Measurements from ENCODE around the gene TACR1.

DNA sequence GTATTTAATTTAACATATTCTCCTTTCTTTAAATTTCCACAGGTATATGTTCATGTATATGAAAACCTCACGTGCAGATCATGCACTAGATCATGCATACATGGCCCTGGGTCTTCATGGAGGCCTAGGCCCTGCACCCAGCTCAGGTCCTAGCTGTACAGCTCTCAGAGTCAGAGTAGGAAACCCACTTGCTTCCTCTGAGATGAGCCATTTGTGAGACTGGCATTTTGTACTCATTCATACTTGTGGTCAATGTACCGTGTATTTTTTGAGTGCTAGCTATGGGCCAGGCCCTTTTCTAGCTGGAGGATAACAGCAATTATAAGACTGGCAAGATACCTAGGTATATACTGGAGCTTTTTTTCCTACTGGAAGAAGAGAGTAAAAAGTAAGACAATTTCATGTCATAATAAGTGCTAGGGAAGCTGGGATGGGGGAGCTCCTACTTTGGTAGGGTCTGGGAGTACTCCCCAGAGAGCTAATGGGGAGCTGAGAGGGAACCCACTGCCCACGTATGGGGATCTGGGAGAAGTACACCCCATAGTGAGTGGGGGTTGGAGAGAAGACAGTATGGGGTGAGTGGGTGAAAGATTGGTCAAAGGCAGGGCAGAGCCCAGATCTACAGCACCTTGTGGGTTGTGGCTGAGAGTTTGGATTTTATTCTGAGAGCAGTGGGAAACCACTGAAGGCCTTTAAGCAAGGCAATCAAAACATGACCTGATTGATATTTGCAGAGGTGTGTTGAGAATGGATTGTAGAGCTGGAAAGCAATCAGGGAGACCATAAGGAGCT lies 168.9 kb downstream of the TACR1 start:
- TF ChIP-seq, protein P1, sequence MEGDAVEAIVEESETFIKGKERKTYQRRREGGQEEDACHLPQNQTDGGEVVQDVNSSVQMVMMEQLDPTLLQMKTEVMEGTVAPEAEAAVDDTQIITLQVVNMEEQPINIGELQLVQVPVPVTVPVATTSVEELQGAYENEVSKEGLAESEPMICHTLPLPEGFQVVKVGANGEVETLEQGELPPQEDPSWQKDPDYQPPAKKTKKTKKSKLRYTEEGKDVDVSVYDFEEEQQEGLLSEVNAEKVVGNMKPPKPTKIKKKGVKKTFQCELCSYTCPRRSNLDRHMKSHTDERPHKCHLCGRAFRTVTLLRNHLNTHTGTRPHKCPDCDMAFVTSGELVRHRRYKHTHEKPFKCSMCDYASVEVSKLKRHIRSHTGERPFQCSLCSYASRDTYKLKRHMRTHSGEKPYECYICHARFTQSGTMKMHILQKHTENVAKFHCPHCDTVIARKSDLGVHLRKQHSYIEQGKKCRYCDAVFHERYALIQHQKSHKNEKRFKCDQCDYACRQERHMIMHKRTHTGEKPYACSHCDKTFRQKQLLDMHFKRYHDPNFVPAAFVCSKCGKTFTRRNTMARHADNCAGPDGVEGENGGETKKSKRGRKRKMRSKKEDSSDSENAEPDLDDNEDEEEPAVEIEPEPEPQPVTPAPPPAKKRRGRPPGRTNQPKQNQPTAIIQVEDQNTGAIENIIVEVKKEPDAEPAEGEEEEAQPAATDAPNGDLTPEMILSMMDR (IDR thresholded peaks at IDR 0.05) = no peak
- no peak for TF ChIP-seq ZFX (IDR thresholded peaks at IDR 0.05; ENCODE audit: borderline replicate concordance)
